HG03095 (cell line): ENCODE results near the gene DUSP8.
"Not testable (repeated sequence)": the region's sequence is repeated elsewhere in the genome, so short reads cannot be mapped to it uniquely, and the experiment has no call there.

Source experiments
- ATAC-seq: cut with Tn5 transposase; IDR thresholded peaks from one replicate; pipeline ENCODE4 v1.9.1; 2021; ENCODE audit warnings: moderate library complexity; ENCODE audit not compliant: unreplicated experiment

DUSP8 gene

GRCh38 chr11:1572197-1573076, at the start of gene DUSP8:
Gene DUSP8 (minus strand): TSS chr11:1572271. CDS start chr11:1565826, 6,445 bp downstream.
- ATAC-seq, result peak; percentile 45

GRCh38 chr11:1619449-1619848, 47.4 kb upstream of the DUSP8 start:
- ATAC-seq, result no peak

GRCh38 chr11:1618231-1618630, 46.2 kb upstream of the DUSP8 start:
- ATAC-seq, result no peak

GRCh38 chr11:1608363-1608762, 36.3 kb upstream of the DUSP8 start, which contains the start of gene KRTAP5-3:
Gene KRTAP5-3 (minus strand): TSS chr11:1608463. CDS start chr11:1608385, 78 bp downstream.
- no peak for ATAC-seq

- ATAC-seq, result not testable (repeated sequence)
Observed at GRCh38 chr11:1607901-1608300, 35.8 kb upstream of the DUSP8 start.

- not testable (repeated sequence) for ATAC-seq
Observed at GRCh38 chr11:1607156-1607845, 35.2 kb upstream of the DUSP8 start.

GRCh38 chr11:1605923-1606322, 33.9 kb upstream of the DUSP8 start:
- ATAC-seq, result peak; percentile 97

GRCh38 chr11:1604711-1605110, 32.6 kb upstream of the DUSP8 start:
- ATAC-seq, result no peak

GRCh38 chr11:1604181-1604580, 32.1 kb upstream of the DUSP8 start:
- ATAC-seq, result no peak

GRCh38 chr11:1603629-1604028, 31.6 kb upstream of the DUSP8 start:
- ATAC-seq, result no peak

GRCh38 chr11:1601663-1602062, 29.6 kb upstream of the DUSP8 start:
- not testable (repeated sequence) for ATAC-seq

GRCh38 chr11:1600626-1601025, 28.6 kb upstream of the DUSP8 start:
- ATAC-seq, result no peak

GRCh38 chr11:1598816-1599215, 26.7 kb upstream of the DUSP8 start:
- no peak for ATAC-seq

- ATAC-seq, result not testable (repeated sequence)
Observed at GRCh38 chr11:1598406-1598805, 26.3 kb upstream of the DUSP8 start.

- no peak for ATAC-seq
Observed at GRCh38 chr11:1597994-1598380, 25.9 kb upstream of the DUSP8 start, which contains the start of gene KRTAP5-2. Gene KRTAP5-2 (minus strand): TSS chr11:1598294. CDS start chr11:1598250, 44 bp downstream.

GRCh38 chr11:1597331-1597993, 25.4 kb upstream of the DUSP8 start:
- no peak for ATAC-seq

GRCh38 chr11:1596576-1597121, 24.6 kb upstream of the DUSP8 start:
- ATAC-seq, result not testable (repeated sequence)

- not testable (repeated sequence) for ATAC-seq
Observed at GRCh38 chr11:1595994-1596575, 24.0 kb upstream of the DUSP8 start.

- no peak for ATAC-seq
Observed at GRCh38 chr11:1592628-1593027, 20.6 kb upstream of the DUSP8 start.

GRCh38 chr11:1589996-1590395, 17.9 kb upstream of the DUSP8 start:
- ATAC-seq, result no peak
